Diencephalon (tissue), 1 donor: Measurements from ENCODE around the gene PCDHA1. TPM values are rescaled to one million over a fixed set of nuclear protein-coding genes. Genes with fewer than 3 reads are reported as not detected.

Source experiments
- small RNA-seq: library from RNA; depleted of rRNA; stranded (forward); fragments of <200 nt; gene quantifications from one replicate; pipeline ENCODE3, GENCODE V24; 2014
- total RNA-seq: library from RNA; depleted of rRNA; stranded (reverse); fragments of >200 nt; gene quantifications from one replicate; pipeline ENCODE4 v1.2.3, GENCODE V29; 2014

Gene PCDHA1
- total RNA-seq, 1 donor from 2014 or later, result 13.8 TPM

DNA sequence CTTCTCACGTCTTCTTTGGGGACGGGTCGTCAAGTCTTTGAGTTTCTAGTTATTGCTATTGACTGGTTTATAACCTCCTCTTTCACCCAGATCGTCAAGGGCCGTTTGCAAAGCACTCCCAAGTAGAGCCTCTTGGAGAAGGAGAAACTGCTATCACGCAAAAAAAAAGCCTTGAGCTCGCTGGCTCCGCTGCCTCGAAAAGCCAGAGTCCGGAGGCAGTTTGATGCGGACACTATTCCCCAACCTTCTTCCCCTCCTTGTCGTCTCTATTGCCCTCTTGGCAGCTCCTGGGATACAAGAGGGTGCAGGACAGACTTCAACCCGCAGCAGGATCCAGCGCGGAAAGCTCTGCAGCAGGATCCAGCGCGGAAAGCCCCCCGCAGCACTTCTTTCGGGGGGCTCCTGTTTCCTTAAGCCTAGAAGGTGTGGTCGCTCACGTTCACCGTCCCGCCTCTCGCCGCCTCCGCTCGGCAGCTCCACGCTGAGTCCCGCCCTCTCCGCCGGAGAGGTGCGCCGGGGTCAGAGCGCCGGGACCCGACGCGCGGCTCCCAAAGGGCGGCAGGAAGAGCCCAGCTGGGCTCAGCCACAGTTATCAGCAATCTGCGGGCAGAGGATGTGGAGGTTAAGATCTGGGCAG lies 140.0 kb downstream of the PCDHA1 start, which contains the start of gene PCDHAC1:
PCDHAC1 (plus strand) TSS at position 494 of the 637 bp plus-strand sequence. CDS start 594 bp downstream, outside the sequence.

DNA sequence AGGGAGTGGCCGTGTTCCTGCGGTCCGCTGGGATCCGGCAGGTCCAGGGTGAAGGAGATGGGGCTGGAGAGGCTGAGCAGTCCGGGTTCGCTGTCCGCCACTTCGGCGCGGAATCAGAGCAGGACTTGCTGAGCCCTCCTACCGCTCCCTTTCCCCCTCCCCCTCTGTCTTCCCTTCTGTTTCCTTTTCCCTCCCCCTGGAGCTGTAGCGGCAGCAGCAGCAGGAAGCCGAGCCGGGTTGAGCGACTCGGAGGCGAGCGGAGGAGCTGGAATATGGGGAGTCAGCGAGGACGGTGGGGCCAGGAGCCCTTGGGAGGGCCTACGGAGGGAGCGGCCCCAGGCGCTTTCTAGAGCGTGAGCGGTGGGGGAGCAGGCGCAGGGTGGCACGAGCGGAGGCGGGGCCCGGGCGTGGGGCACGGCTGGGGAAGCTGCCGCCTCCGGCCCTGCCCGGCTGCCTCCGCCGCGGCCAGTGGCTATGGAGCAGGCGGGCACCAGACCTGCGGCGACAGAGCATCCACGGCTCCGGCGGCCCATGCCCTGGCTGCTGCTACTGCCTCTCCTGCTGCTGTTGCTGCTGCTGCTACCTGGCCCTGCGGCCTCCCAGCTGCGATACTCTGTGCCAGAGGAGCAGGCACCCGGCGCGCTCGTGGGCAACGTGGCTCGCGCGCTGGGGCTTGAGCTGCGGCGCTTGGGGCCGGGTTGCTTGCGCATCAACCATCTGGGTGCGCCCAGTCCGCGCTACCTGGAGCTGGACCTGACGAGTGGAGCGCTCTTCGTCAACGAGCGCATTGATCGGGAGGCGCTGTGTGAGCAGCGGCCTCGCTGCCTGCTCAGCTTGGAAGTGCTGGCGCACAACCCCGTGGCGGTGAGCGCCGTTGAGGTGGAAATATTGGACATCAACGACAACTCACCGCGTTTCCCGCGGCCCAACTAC lies 180.6 kb downstream of the PCDHA1 start, which contains the start of gene PCDHAC2:
PCDHAC2 (plus strand) TSS at position 184 of the 933 bp plus-strand sequence; CDS start at position 475, 291 bp downstream.

DNA sequence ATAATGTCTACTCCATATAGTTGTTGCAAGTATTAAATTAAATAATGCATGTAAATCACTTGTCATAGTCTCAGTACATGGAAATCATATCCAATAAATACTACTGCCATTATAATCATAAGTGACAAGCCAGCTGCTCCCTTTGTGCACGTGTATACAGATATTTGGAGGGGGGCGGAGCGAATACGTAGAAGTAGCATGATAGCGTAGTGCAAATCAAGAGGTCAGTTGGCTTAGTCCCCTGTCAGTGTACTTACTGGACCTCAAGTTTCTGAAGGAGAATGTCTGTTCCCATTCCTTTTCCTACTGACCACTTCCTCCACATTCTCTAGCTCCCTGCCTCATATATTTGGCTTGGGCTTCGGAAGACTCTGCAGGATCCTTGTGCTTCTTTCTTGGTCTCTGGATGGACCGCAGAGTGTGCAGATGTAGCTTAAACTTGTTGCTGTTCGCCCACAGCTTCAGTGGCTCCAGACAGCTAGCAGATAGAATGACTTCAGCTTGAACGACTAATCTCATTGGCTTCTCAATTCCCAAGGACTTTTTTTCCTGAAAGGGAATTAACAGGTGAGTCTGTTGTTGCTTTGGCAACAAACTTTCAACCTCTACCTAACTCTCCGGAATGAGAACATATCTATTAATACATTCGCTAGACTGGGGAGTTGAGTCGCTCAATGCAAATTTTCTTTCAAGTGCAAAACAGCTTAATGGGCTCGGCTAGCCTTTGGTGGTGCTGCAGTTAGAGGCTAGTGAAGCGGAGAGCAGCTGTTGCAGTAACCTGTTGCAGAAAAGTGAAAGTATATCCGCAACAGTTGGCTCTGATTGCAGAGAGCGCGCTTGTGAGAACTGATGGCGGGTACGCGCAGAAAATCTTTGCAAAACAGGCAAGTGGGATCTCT lies 264.9 kb downstream of the PCDHA1 start, which contains the start of gene PCDHB1:
PCDHB1 (plus strand) TSS at position 753 of the 899 bp plus-strand sequence; CDS start at position 850, 97 bp downstream.

Small RNA genes within 50 kb of the gene (small RNA-seq; reads per million reads assigned to genes)
- not detected for gene AC010223.1

Other genes with a start within 250 kb of the PCDHA1 start
- not detected for gene EIF4EBP3, start 238.5 kb upstream of the PCDHA1 start, total RNA-seq
- 23.8 TPM for gene SRA1, start 228.7 kb upstream of the PCDHA1 start, total RNA-seq
- gene APBB3, start 221.5 kb upstream of the PCDHA1 start, total RNA-seq, result 29.8 TPM
- 9.7 TPM for gene SLC35A4, start 221.3 kb upstream of the PCDHA1 start, total RNA-seq
- gene CD14, start 153.0 kb upstream of the PCDHA1 start, total RNA-seq, result 12.9 TPM
- 4.6 TPM for gene TMCO6, start 146.7 kb upstream of the PCDHA1 start, total RNA-seq
- gene NDUFA2, start 138.5 kb upstream of the PCDHA1 start, total RNA-seq, result 37.1 TPM
- 78.4 TPM for gene IK, start 138.3 kb upstream of the PCDHA1 start, total RNA-seq
- 13.4 TPM for gene WDR55, start 121.2 kb upstream of the PCDHA1 start, total RNA-seq
- gene DND1, start 112.6 kb upstream of the PCDHA1 start, total RNA-seq, result 0.69 TPM
- 68.0 TPM for gene HARS1, start 94.8 kb upstream of the PCDHA1 start, total RNA-seq
- gene HARS2, start 94.7 kb upstream of the PCDHA1 start, total RNA-seq, result 28.1 TPM
- gene ZMAT2, start 85.7 kb upstream of the PCDHA1 start, total RNA-seq, result 42.9 TPM
- 10.4 TPM for gene PCDHA2, start 8.7 kb downstream of the PCDHA1 start, total RNA-seq
- gene PCDHA3, start 14.9 kb downstream of the PCDHA1 start, total RNA-seq, result 20.1 TPM
- gene PCDHA4, start 20.9 kb downstream of the PCDHA1 start, total RNA-seq, result 15.0 TPM
- gene PCDHA5, start 35.5 kb downstream of the PCDHA1 start, total RNA-seq, result 9.9 TPM
- gene PCDHA6, start 41.8 kb downstream of the PCDHA1 start, total RNA-seq, result 26.3 TPM
- gene PCDHA7, start 48.1 kb downstream of the PCDHA1 start, total RNA-seq, result 15.2 TPM
- 9.5 TPM for gene PCDHA8, start 55.0 kb downstream of the PCDHA1 start, total RNA-seq
- gene PCDHA9, start 62.2 kb downstream of the PCDHA1 start, total RNA-seq, result 11.3 TPM
- gene PCDHA10, start 69.8 kb downstream of the PCDHA1 start, total RNA-seq, result 11.5 TPM
- 22.8 TPM for gene PCDHA11, start 82.8 kb downstream of the PCDHA1 start, total RNA-seq
- 7.4 TPM for gene PCDHA12, start 89.2 kb downstream of the PCDHA1 start, total RNA-seq
- 9.9 TPM for gene PCDHA13, start 96.0 kb downstream of the PCDHA1 start, total RNA-seq
- 42.7 TPM for gene PCDHAC1, start 140.2 kb downstream of the PCDHA1 start, total RNA-seq
- gene PCDHAC2, start 180.3 kb downstream of the PCDHA1 start, total RNA-seq, result 47.1 TPM